Testis (tissue), 3 donors: ENCODE measurements around the gene ST7. TPM values are rescaled to one million over a fixed set of nuclear protein-coding genes. Genes with fewer than 3 reads are reported as not detected.

Experiments used
- DNase-seq: peaks from one replicate; pipeline ENCODE4 v3.0.0-alpha.2; 2019
- H3K27ac ChIP-seq, 2 donors: fragments of 200-600 bp; sonication (generic); one replicate each; pipeline ENCODE4 v1.5.1; 2019
- H3K27me3 ChIP-seq: fragments of 200-600 bp; sonication (generic); one replicate; pipeline ENCODE4 v1.5.1; 2019
- H3K36me3 ChIP-seq: fragments of 200-600 bp; sonication (generic); one replicate; pipeline ENCODE4 v1.5.1; 2017; ENCODE audit warnings: low read depth; ENCODE audit errors: missing control alignments
- H3K4me1 ChIP-seq: fragments of 200-600 bp; sonication (generic); one replicate; pipeline ENCODE4 v1.5.1; 2019
- H3K4me3 ChIP-seq, 2 donors: fragments of 200-600 bp; sonication (generic); one replicate each; pipeline ENCODE4 v1.5.1; 2017 to 2019
- H3K9me3 ChIP-seq: fragments of 200-600 bp; sonication (generic); one replicate; pipeline ENCODE4 v1.5.1; 2017
- CTCF ChIP-seq, 3 experiments: fragments of 450-650 bp in 2 of 3; fragments of 200-600 bp in 1 of 3; sonication (generic) in 1 of 3; IDR thresholded peaks; one replicate each; pipeline ENCODE4 v1.5.1; 2016 to 2019; ENCODE audit warnings: antibody characterized with exemption in 3 of 3, mild to moderate bottlenecking in 2 of 3, moderate library complexity in 1 of 3
- POLR2A ChIP-seq: fragments of 450-650 bp; IDR thresholded peaks from one replicate; pipeline ENCODE4 v1.6.1; 2017; ENCODE audit warnings: antibody characterized with exemption, mild to moderate bottlenecking, moderate library complexity
- WGBS, 2 donors: methylation state at CpG; one replicate each; pipeline ENCODE4 v1.1.5; 2018; 5-methylcytosine and 5-hydroxymethylcytosine counted together
- intact Hi-C: fragments of 100-400 bp; cut with DNase I; formaldehyde crosslinking; loops from one replicate; pipeline ENCODE4 v1.15.1; 2023; ENCODE audit warnings: low total_unique reads
- polyA plus RNA-seq: library from polyadenylated mRNA; stranded (reverse); fragments of 350-450 nt; fragmentation: Illumina TruSeq; extraction: RNeasy Lipid Tissue Mini Kit (QIAGEN cat#74804); gene quantifications from one replicate; pipeline ENCODE4 v1.2.3, GENCODE V29; 2014; ENCODE audit warnings: low read depth, low replicate concordance; ENCODE audit not compliant: insufficient read depth
- total RNA-seq, 2 donors: library from RNA; depleted of rRNA; stranded (reverse); fragments of >200 nt; gene quantifications; one replicate each; pipeline ENCODE4 v1.2.3, GENCODE V29; 2016

The ST7 gene
- total and polyA plus RNA-seq, 3 donors from 2014 or later = 15.9 to 25.3 (median 23.2) TPM

- Histone ChIP-seq H3K27ac (no peak overlapping the region), H3K9me3 (no peaks in the 10 kb centered on the region), H3K4me1 (no peaks in the 10 kb centered on the region), H3K36me3 (no peaks in the 10 kb centered on the region), H3K27me3 (no peaks in the 10 kb centered on the region), H3K4me3 (no peak overlapping the region)
- TF ChIP-seq POLR2A (no peak), CTCF (IDR thresholded peaks at IDR 0.05) (no peak)
- intact Hi-C loops = no loop called here
- 94 to 97% methylated on average over 8 of the region's 8 CpGs for WGBS, 2 donors
- DNase-seq = no peak
Observed at GRCh38 chr7:117190104-117190503, 236.8 kb downstream of the ST7 start.

- WGBS, 2 donors = 87 to 94% methylated on average over 9 of the region's 9 CpGs
- no peaks in the 10 kb centered on the region for H3K9me3 ChIP-seq
Observed at GRCh38 chr7:117190746-117191435, 237.6 kb downstream of the ST7 start.

GRCh38 chr7:117192108-117192507, 238.8 kb downstream of the ST7 start:
- H3K4me1 ChIP-seq = no peaks in the 10 kb centered on the region
- intact Hi-C loops = no loop called here
- WGBS, 2 donors = 97% methylated on average over 1 of the region's 1 CpG
- H3K4me3 ChIP-seq = no peak overlapping the region
- TF ChIP-seq CTCF (IDR thresholded peaks at IDR 0.05) (no peak), POLR2A (no peak)
- H3K9me3 ChIP-seq = no peaks in the 10 kb centered on the region
- no peaks in the 10 kb centered on the region for H3K27me3 ChIP-seq
- no peak overlapping the region for H3K27ac ChIP-seq
- H3K36me3 ChIP-seq = no peaks in the 10 kb centered on the region
- DNase-seq = no peak

More at GRCh38 chr7:117190746-117191435, 237.6 kb downstream of the ST7 start:
- no peak for TF ChIP-seq POLR2A
- no peak for TF ChIP-seq CTCF (IDR thresholded peaks at IDR 0.05)
- intact Hi-C loops = no loop called here
- Histone ChIP-seq H3K27ac (no peak overlapping the region), H3K4me3 (no peak overlapping the region), H3K36me3 (no peaks in the 10 kb centered on the region), H3K4me1 (no peaks in the 10 kb centered on the region), H3K27me3 (no peaks in the 10 kb centered on the region)
- DNase-seq = no peak

GRCh38 chr7:117193564-117193963, 240.3 kb downstream of the ST7 start:
- no peaks in the 10 kb centered on the region for H3K9me3 ChIP-seq
- no peak overlapping the region for H3K4me3 ChIP-seq
- H3K4me1 ChIP-seq = no peaks in the 10 kb centered on the region
- no peaks in the 10 kb centered on the region for H3K27me3 ChIP-seq
- no peaks in the 10 kb centered on the region for H3K36me3 ChIP-seq
- WGBS, 2 donors = 72 to 96% methylated on average over 2 of the region's 2 CpGs
- DNase-seq = no peak
- no peak overlapping the region for H3K27ac ChIP-seq
- TF ChIP-seq POLR2A (no peak), CTCF (IDR thresholded peaks at IDR 0.05) (no peak)
- intact Hi-C loops = no loop called here

- H3K36me3 ChIP-seq = no peaks in the 10 kb centered on the region
- no peak for TF ChIP-seq CTCF (IDR thresholded peaks at IDR 0.05)
- no peak for TF ChIP-seq POLR2A
- H3K4me3 ChIP-seq = no peak overlapping the region
- DNase-seq = no peak
- H3K27me3 ChIP-seq = no peaks in the 10 kb centered on the region
- H3K9me3 ChIP-seq = no peaks in the 10 kb centered on the region
- no peaks in the 10 kb centered on the region for H3K4me1 ChIP-seq
- 88 to 91% methylated on average over 2 of the region's 2 CpGs for WGBS, 2 donors
- no peak overlapping the region for H3K27ac ChIP-seq
- intact Hi-C loops = no loop called here
Observed at GRCh38 chr7:117194445-117194844, 241.1 kb downstream of the ST7 start.
